ENCODE results near the gene MMP24OS.

The MMP24OS gene

DNA sequence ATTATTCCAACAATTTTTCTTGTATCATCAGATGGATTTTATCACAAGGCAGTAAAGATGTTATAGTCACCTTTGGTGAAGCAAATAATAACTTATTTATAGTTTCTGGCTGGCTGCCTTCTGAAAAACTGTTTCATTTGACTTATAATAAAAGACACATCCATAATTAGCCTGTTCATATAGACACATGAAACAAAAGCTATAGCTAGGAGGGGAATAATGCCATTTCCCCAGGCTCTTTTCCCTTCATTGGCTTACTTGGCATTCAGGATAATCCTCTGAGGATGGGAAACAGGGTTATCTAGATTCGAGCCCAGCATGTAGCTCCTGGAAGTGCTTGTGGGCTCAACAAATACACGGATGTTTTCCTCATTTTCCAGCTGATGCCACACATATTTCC, 33.9 kb downstream of the MMP24OS start:
- no peak for DNase-seq

GRCh38 chr20:35243317-35243716, 34.6 kb downstream of the MMP24OS start:
- no peak for DNase-seq

- DNase-seq, result no peak
These were observed 37.1 kb downstream of the MMP24OS start for GRCh38 chr20:35240811-35241293.

DNA sequence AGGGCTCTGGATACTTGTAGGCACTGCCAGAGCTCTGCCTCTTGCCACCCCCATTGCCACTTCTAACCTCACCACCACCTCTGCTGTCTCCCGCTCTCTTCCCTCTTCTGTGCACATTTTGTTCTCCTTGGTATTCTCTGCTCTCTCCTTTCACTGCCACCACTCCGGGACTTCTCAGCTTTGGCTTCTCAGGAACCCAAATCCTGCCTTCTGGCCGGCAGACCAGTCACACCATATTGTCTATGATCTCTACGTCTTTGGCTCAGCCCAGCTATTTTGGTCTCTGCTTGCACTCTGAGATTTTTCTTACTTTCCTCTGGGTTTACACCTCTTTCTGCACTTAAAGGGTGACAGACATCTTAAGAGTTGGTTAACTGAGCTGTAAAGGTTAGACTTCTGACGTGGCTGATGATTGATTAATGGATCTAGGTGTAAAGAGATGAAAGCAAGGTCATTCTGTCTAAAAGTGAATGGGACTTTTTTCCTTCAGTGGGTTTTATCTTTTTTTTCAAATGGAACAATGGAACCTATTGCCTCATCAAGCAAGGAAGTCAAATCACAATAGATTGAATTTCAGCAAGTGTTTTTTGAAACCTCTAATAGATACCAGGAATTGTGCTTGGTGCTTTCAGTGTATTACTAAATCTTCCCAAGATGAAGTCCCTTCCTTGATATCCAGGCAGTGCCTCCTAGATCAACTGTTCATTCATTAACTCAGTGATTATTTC, 37.7 kb downstream of the MMP24OS start:
- no peak for DNase-seq

GRCh38 chr20:35238735-35239134, 39.2 kb downstream of the MMP24OS start:
- DNase-seq, result no peak

DNA sequence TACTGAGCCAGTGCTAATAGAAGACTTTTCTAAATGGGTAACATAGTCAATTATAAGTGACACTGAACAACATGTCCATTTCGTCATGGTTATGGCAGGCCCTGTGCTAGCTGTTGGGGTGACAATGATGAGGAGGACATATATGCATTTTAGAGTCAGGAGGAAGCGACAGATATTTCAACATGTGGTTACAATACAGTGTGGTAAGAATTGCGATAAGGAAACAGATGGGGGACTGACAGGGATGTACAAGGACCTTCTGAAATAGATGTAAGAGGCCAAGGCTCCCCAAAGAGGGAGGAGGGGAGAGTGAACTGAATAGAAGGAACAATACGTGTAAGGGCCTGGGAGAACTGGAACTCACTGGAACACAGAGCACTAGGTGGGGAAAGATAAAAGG, 39.8 kb downstream of the MMP24OS start:
- DNase-seq, result no peak

GRCh38 chr20:35237486-35237885, 40.4 kb downstream of the MMP24OS start:
- DNase-seq, result no peak

DNA sequence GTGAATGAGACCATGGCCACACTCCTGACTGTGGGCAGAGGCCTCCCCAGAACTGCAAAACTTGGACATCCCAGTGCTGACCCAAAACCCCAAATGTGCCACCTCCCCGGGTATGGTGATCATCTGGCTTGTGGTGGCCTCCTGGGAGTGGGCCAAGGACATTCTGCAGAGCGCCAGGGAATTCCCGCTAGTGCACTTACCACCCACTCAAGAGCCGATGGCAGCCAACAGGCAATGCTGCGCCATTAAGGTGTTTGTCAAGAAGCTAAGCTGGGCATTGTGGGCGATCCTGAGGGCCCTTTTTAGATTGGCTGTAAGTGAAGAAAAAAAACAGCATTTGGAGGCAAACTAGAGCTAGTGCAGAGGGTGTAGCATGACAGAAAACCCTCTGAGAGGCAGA, 42.0 kb downstream of the MMP24OS start:
- no peak for DNase-seq

- peak; percentile 12 for DNase-seq
These were observed 45.3 kb downstream of the MMP24OS start for GRCh38 chr20:35232575-35232974.

DNA sequence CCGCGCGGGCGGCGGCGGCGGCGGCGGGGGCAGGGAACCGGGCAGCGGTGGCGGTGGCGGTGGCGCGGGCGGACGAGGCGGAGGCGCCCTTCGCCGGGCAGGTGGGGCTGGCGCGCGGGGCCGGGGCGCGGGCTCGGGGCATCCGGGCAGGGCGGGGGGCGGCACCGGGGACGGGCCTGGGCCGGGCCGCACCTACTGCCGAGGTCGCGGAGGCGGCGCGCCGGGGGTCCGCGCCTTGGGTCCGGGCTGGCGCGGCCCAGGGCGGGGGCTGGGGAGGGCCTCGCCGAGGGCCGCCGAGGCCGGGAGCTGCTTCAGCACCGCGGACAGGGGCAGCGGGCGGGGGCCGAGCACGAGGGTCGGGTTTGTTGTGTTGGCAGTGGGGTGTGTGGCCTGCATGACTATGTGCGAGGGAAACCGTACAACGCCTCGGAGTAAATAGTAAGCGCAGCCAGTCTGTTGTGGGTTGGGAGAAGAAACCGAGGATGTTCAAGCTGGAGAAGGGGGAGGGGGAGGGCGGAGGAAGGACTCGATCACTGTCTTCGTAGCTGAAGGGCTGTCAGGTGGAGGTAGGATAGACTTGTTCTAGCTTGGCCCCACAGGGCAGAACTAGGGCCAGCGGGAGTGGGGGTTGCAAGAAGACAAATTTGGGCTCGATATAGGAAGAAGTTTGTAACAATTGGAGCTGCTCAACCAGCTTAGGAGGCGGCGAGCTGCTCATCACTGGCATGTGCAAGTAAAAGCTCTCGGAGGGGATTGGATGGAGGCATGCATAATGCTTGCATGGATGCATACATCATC, 50.8 kb downstream of the MMP24OS start:
- peak; percentile 59 for DNase-seq
